Medulla oblongata (tissue), 1 donor: Measurements from ENCODE around the gene RABGAP1L.
"Not testable (repeated sequence)": the region's sequence is repeated elsewhere in the genome, so short reads cannot be mapped to it uniquely, and the experiment has no call there.

Source experiments
- DNase-seq: peaks from one replicate; pipeline ENCODE4 v3.0.0-alpha.2; 2015; ENCODE audit errors: extremely low spot score

Gene RABGAP1L

DNA sequence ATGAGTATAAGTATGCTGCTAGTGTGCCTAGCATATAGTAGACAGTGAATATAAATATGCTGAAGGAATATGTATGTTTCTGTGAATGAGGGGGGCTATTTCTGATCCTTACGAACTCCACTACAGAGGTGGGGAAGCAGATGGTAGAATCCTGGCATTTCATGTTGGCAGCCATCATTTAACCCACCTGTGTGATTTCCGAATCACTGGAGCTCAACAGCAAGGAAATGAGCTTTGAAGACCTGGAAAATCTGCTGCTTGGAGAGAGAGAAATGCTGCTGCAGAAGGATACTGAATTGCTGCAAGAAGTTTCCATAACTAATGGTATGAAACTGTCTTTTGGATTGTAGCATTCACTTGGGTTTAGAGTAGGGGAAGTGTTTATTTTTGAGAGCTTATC is 83.5 kb downstream of the RABGAP1L start:
- DNase-seq: no peak

DNA sequence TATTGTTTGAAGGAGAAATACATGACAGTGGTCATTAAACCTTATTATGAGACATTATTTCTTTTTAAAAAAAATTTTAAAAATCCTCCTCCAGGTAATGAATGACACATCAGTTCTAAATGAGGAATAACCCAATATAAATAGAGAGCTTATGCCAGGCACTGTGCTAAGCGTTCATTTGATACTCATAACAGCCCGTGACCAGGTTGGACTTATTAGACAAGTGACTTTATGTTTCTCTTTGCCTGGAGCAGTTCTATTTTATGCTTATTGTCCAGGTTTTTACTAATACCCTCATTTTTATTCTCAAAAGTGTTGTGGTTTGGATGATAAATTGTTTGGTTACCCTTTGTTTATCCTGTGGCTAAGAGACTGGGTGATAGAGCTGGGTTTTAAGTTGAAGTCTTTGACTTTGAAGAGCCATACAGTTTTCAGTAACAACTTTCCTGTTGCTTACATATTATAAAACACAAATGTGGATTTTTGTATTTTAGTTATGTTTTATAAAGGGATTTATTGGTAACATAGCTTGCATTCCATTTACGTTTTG is 84.2 kb downstream of the RABGAP1L start:
- no peak for DNase-seq

DNA sequence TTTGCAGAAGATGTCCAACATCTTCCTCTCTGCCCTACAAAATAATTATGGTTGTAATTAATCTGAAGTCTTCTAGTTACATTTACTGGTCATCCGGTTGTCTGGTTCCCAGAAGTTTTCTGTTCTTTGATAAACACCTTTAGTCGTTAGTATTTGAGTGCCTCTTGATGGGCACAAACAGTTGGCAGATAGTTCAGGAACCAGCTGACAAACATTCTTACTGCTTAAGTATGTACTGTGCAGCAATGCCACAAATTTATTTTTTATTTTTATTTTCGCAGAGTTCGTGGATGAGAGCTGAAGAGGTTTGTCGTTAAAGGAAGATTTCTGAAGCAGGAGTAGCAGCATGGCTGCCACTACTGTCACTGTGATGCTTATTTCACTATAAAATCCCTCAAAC is 84.7 kb downstream of the RABGAP1L start:
- no peak for DNase-seq

DNA sequence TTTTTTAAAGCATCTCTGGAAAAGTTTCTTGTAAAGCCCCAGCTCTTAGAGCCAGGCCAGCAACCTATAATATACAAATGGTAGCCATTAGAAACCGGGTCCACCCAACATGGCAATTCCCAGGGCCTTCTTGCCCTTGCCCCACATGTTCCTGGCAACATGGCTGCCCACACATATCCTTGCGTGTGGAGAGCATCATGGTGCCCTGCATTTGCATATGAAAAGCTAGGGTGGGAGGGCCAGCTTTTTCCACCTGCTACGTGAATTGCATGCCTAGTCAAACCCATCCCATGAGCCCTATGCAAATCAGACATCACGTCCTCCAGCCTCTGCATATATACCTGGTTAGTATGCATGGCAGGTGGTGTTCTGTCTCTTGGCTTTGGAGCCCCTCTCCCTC is 88.2 kb downstream of the RABGAP1L start:
- DNase-seq: no peak

DNA sequence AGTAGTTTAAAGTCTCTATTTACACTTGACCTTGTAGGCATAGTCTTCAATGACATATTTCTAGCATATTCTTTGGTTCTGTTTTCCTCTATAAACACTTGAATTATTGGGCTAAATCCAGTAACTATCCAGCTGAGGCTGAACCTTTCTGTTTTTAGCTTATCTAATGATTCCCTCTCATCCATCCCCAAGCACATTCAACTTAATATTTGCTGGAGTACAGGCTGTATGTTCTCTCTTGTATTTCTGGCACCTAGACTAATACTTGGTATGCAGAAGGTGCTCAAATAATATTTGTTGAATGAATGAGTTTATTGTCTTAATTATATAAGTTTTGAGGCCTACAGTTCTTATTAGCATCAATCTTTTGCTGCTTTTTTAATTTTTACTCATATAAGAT is 88.7 kb downstream of the RABGAP1L start:
- DNase-seq: no peak

DNA sequence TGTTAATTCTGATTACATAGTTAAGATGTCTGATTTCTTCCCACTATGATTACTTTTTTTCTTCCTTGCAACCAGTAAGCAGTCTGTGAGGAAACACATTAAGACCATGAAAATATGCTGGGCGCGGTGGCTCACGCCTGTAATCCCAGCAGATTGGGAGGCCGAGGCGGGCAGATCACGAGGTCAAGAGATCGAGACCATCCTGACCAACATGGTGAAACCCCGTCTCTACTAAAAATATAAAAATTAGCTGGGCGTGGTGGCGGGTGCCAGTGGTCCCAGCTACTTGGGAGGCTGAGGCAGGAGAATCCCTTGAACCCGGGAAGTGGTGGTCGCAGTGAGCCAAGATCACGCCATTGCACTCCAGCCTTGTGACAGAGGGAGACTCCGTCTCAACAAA is 97.1 kb downstream of the RABGAP1L start:
- not testable (repeated sequence) for DNase-seq

DNA sequence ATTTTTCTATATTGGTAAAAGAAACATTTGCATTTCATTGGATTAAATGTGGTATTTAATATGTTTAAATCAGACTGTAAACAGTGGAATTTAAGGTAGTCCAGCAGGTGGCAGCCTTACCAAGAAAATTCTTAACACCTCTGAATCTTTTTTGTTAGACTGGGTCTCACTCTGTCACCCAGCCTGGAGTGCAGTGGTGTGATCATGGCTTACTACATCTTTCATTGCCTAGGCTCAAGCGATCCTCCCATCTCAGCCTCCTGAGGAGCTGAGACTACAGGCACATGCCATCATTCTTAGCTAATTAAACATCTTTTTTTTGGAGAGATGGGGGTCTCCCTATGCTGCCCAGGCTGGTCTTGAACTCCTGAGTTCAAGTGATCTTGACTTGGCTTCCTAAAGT is 98.8 kb downstream of the RABGAP1L start:
- peak; percentile 66 for DNase-seq

DNA sequence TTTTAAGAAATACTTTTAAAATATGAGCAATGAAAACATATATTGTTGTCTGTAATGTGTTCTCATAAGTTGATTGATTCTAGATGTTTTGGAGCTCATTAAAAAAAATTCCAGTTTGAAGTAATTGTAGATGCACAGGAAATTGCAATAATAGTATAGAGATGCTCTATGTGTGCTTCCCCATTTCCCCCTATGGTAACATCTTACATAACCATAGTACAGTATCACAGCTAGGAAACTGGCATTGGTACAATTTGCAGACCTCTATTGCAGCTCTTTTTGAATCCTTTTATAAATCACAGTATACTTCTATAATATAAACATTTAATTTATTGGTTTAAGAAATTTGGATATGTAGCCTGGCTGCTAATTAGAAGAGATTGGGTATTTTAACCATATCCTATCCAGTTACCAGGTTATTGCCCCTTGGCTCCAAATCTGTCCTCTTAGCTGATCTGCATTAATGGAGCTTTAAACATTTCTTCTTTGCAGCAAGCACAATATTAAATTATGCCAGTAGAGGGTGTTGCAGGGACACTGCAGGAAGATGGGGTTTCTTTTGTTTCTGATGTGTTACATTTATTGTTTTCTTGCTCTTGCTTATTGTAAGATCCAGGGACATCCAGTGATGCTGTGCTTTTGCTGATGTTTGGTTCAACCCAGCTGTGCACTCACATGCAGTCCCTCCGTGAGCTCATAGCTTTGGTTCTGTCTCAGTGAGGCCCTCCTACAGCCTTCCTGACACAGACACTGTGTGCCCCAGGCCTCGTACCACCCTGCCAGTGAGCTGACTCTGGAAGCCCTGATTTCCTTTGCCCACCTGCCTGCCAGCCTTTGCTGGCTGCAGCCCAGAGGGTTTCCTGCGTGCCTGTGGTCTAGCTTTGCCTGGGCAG is 103.3 kb downstream of the RABGAP1L start:
- DNase-seq: peak; percentile 83

DNA sequence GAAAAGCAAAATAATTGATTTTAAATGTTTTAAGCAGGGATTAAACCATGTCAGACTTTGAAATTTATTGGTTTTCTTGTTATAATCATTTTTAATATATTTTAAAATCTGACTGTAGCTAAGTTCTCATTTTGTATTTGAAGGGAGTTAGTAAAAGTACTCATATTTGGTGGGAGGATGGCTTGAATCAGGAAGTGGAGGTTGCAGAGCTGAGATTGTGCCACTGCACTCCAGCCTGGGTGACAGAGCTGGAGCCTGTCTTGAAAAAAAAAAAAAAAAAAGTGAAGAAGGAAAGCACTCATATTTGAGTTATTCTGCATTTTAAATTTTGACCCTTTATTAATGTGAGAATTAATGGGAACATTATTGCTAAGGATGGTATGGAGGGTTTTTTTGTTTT is 106.0 kb downstream of the RABGAP1L start:
- DNase-seq: no peak

DNA sequence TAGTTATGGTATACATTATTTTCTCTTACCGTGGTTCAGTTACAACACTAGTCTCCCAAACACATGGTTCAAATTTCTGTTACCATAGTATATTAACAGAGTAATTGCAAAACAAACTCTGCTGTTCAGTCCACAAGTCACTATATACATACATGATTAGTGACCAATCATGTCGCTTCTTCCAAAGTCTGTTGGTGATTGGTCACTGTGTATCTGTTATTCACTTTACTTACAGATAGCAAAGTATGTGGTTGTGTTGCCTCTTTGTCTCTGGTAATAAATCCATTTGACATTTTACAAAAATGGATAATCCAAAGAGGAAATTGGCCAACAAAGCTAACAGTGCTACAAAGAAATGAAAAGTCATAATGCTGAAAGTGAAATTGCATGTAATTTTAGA is 107.2 kb downstream of the RABGAP1L start:
- no peak for DNase-seq

DNA sequence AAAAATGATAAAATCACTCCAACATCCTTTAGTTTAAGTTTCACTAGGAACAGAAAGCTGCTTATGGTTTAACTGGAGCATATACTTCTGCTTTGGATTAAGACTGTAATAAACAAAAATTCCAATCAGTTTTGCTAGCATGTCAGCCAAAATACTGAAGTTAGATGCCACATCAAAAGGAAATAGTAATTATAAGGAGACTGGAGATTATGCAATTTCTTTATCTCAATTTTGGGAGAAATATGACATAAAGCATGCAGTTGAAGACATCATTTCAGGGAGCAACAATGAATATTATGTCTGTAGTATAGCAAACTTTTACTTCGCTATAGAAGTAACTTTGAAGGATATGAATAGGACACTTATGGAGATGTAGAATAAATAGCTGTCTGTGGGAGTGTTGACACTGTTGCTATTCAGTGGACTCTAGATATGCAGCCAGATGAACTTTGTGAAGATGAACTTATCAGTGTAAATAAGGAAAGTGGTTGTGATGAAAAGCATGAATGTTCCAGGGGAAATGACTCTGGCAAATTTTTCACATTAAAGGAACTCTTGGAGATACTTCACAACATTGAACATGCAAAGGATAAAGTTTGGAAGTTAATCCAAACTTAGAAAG is 107.8 kb downstream of the RABGAP1L start:
- peak; percentile 32 for DNase-seq

DNA sequence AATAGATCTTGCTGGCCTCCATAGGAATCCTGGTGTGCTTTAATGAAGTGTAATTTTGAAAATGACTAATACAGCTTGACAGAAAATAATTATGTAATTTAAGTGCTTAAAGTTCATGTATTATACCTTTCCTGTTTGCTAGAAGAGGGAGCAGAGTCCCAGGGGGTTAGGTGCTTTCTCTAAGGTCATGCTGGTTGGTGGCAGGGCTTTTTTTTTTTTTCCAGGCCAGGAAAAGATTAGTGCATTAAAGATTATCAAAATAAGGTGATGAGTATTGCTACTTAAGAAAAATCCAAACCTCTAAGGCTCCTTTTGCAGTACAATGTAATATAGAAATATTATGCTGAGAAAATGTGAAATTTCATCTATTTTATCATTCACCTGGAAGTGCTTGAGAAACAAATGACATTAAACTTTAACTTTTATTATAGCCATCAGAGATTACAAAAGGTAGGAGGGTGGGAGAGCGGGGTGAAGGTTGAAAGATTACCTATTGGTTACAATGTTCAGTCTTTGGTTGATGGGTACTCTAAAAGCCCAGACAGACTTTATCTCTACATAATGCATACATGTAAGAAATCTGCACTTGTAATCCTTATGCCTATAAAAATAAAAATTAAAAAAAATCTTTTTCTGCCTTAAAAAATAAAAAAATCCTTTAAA is 110.8 kb downstream of the RABGAP1L start:
- no peak for DNase-seq

DNA sequence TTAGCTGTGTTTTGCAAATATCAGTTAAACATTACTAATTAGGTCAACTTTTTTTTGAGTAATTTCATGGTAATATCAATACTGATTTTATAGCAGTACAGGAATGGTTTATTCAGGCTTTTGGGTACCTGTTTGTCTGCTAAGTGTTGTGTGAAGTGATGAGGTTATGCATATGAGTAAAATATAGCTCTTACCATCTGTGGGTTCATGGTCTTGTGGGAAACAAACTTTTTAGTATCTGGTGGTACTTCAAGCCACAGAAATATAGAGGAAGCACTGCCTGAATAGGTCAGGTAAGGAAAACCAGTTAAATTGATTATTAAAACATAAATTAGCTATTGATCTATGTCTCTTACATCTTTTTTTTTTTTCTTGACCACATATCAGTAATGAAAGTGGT is 113.9 kb downstream of the RABGAP1L start:
- no peak for DNase-seq

DNA sequence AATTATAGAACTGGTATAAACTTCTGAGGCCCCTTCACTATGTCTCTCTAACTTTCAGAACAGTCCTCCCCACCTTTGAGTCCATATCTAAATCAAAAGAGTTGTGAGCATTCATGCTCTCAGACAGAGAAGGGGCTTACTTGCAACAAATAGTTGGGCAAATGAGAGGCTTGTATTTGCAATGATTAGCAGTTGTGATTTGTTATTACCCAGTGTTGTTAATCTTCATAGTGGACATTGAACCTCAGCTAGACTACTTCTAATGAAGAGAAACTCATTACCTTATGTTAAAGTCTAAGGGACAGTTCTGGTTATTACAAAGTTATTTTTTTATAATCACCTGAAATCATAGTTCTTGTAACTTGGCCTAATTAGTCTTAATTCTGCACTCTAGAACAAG is 114.5 kb downstream of the RABGAP1L start:
- no peak for DNase-seq

DNA sequence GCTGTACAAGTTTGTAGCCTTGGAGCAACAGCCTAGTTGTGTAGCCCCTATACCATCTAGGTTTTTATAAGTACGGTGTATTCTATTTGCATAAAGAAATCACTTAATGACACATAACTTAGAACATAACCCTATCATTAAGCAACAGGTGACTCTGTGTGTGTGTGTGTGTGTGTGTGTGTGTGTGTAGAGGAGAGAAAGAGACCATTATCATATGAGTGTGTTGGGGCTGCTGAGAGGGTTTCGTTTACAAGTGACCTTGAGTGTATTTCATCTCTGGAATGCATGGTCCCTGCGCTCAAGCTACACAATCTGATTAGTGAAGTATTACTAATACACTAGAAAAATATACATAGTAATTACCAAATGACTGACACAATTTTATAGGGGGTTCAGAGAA is 115.1 kb downstream of the RABGAP1L start:
- no peak for DNase-seq

DNA sequence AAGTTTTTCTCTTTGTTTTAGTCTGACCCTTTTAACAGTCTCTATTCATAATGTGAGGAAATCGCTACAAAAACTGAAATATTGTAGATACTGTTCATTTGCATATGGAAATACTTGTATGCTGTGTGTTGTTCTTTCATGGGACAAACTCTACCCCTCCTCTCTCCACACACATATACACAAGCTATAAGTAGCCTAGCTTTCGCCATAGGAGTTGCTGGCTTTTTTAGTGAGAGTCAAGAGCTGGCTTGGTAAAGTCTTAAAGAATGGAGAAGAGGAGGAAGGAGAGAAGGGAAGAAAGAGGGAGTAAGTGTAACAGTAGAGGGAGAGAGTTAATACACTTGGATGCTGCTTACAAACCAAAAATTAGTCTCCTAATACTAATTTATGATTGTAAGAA is 115.6 kb downstream of the RABGAP1L start:
- DNase-seq: no peak

DNA sequence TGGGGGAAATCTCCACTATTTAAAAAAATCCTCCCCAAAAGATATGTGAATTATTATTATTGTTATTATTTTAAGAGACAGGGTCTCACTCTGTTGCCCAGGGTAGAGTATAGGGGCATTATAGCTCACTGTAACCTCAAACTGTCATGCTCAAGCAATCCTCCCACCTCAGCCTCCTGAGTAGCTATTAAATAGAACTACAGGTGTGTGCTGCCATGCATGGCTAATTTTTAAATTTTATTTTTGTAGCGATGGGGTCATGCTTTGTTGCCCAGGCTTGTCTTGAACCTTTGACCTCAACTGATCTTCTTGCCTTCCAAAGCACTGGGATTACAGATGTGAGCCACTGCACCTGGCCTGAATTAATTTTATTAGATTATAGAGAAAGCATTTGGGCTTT is 116.8 kb downstream of the RABGAP1L start:
- DNase-seq: no peak

DNA sequence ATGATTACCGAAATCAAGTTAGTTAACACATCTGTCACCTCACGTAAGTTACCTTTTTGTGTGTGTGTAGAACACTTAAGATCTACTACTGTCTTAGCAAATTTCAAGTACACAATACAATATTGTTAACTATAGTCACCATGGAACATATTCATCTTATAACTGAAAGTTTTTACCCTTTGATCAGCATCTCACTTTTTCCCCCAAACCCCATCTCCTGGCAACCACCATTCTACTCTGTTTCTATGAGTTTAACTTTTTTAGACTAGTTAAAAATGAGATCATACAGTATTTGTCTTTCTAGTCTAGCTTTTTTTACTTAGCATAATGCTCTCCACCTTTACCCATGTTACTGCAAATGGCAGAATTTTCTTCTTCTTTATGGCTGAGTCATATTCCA is 124.7 kb downstream of the RABGAP1L start:
- DNase-seq: no peak

DNA sequence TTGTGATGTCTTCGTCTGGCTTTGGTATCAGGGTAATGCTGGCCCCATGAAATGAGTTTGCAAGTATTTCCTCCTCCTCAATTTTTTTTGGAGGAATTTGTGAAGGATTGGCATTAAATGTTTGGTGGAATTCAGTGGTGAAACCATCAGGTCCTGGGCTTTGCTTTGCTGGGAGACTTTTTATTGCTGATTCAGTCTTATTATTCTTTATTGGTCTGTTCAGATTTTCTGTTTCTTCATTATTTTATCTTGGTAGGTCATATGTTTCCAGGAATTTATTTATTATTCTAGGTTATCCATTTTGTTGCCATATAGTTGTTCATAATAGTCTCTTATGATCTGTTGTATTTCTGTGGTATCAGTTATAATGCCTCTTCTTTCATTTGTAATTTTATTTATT is 126.7 kb downstream of the RABGAP1L start:
- DNase-seq: no peak

DNA sequence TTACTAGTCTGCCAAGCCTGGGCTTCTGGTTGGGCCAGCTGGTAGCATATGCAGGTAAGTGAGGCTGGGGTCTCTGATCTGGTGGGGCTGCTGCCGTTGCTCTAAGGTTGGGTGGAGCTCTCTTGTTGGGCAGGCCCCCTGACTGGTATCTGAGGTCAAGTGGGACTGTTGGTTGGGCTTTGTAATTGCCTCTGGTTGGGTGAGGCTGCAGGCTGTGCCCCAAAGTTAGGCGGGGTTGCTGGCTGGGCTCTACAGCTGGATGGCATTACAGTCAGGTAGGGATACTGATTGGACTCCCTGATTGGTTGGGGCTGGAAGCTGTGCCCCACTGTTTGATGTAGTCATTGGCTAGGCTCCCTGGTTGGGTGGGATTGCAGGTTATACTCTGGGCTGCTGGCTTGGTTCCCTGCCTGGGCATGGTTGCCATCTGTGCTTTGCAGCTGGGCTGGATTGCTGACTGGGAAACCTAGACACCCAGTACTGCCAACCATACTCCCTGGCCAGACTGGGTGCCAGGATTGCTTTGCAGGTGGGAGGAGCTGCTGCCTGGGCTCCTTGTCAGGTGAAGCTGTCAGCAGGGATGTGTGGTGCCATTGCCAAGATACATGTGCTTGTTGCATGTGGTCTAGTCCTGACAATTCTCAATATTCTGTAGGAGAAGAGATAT is 130.5 kb downstream of the RABGAP1L start:
- DNase-seq: no peak

DNA sequence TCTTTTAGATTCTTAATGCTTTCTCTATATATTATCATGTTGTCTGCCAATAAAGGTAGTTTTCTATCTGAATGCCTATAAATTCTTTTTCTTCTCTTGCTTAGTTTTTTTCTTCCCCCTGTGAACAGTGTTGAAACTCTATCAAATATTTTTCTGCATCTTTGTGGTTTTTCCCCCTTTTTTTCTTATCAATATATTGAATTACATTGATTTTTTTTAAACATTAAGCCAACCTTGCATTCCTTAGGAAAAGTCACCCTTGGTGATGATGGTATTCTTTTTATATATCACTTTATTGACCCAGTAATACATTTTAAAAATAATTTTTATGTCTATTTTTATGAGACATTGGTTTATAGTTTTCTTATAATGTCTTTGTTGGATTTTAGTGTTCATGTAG is 131.7 kb downstream of the RABGAP1L start:
- no peak for DNase-seq

DNA sequence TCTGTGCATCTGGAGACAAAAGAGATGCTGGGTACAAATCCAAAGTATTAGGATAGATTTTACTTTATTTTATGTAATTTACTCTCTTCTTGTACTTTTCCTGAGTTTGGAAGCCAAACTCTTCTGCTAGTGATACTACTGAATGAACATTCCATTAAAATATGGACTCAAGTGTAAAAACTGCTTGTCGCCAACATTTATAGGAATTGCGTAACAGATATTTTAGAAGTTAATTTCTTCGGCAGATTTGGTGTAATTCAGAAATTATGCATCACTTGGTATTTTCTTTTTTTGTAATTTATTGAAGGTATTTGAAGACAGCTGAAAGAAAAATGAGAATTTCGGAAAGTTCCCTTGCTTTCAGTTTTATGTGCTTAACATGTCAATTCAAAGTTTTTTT is 137.0 kb downstream of the RABGAP1L start:
- DNase-seq: no peak
